ENCODE data around the gene DUSP6.

The DUSP6 gene, protein sequence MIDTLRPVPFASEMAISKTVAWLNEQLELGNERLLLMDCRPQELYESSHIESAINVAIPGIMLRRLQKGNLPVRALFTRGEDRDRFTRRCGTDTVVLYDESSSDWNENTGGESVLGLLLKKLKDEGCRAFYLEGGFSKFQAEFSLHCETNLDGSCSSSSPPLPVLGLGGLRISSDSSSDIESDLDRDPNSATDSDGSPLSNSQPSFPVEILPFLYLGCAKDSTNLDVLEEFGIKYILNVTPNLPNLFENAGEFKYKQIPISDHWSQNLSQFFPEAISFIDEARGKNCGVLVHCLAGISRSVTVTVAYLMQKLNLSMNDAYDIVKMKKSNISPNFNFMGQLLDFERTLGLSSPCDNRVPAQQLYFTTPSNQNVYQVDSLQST

DNA sequence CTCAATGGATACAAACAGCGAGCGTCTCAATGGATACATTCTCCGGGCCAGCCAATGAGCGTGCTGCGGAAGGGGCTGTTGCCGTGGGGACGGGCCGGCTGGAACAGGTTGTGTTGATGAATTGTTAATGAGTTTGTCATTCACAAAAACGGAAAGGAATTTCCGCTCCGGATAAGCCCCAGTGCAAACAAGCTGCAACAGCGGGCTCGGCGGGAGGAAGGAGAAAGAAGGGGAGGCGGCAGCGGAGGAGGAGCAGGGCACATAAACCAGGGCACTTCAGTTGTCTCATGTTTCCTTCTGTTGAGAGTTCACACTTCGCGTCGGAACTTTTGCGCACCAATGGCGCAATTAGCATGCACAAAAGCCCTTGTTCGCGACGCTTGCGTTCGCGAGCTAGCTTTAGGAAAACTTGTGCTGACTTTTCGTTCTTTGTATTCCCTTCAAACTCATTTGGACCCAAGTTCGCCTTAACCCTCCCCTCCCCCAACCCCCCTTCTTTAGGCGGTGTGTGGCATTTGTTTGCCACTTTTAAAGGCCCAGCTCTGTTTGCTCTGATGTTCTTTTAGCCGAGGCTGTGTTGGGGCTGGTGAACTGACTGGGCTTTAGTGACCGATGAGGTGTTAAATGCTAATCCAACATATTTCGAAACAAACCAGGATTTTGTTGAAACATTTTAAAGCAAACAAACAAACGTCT lies at the start of gene DUSP6:
DUSP6 (minus strand) TSS at position 10 of the 696 bp plus-strand sequence. CDS start 462 bp downstream, outside the sequence.
- peak; percentile 69 for DNase-seq (ENCODE audit: low read depth)

DNA sequence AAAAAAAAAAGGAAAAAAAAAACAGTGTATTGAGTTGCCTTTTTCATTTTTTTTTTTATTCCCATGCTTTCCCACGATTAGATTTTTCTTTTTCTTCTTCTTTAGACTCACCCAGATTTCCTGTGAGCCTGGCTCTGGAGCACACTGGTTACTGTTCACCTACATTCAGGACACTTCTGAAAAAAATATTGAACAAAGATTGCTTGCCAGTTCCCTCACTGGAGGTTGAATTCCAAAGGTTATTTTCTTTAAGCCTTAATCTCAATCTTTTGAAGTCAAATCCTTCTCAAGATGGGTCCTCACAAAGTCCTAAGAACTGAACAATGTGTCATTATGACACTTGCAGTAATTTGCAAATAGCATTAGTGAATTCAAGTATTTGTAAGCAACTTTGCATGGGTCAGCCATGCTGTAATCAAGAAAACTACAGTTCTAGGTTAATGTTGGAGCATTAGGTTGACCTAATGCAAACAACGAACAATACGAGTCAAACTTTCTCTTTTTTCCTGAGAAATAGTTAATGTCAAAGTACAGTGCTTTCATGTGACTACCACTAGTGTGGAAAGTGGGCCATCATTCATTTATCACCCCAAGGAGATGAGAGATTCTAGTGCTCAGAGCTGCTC lies 49.2 kb upstream of the DUSP6 start:
- DNase-seq (ENCODE audit: low read depth): no peak

- no peak for DNase-seq (ENCODE audit: low read depth)
Measured at GRCh38 chr12:89400415-89400814, 48.1 kb upstream of the DUSP6 start.

DNA sequence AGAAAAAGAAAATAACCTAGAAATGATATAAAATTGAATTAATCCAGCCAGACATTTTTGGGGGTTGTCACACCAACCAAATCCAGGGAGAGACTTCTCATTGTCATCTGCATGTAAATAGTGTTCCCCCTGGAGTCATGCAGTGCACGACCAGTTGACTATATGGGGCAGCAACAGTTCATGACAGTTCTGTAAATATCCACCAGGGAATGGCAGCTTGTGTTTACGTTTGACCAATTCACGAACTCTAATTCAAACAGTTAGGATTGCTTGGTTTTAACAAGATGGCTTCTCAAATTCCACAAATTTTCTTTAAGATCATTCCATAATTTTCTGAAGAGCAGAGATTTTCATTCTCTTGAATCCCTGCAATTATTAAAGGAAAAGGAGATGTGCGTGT lies 43.4 kb upstream of the DUSP6 start:
- DNase-seq (ENCODE audit: low read depth): no peak

GRCh38 chr12:89393551-89394121 lies 41.3 kb upstream of the DUSP6 start:
- no peak for DNase-seq (ENCODE audit: low read depth)

DNA sequence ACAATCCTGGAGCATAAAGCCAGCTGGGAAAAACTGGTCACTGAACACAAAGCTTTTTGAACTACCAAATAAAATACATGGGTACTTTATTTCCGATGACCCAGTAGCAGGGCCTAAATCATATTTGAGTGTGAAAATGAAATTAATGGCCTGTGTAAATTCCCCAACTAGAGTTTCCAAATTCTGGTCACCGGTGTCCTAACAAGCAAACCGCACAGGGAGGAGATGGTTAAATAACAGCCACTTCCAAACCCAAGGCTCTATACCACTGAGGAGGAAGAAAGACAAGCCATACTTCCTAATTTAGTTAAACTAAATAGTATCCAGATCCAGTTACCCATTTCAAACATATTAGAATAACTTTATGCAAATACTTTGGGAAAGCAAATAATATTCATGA lies 40.1 kb upstream of the DUSP6 start:
- no peak for DNase-seq (ENCODE audit: low read depth)

DNA sequence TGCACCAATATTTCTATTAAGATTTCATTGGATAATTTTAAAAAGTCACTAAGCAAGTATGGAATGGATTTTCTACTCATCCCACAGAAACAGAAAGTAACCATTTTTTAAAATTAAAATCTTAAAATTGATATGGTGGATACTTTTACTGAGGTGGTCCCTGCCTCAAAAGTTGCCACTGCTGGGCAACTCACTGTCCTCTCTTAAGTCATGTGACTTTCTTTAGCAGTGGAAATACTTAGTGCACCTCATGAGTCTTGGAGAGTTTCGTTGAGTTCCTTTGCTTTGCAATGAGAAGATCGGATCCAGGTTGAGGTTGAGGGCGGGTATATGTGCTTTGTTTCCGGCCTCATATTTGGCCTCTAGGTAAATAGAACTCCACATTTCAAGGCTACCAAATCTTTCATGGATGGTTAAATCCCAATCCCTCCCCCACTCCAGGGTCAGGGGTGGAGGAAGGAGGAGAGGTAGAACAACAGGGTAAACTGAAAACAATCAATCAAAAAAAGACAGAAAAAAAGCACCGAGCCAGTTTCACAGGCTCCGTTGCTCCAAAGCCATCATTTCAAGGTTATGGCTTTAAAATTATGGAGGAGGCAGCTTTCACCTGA lies 39.5 kb upstream of the DUSP6 start:
- DNase-seq (ENCODE audit: low read depth): no peak

GRCh38 chr12:89390802-89391673 lies 38.7 kb upstream of the DUSP6 start:
- no peak for DNase-seq (ENCODE audit: low read depth)

- DNase-seq (ENCODE audit: low read depth): no peak
Measured at GRCh38 chr12:89389755-89390661, 37.7 kb upstream of the DUSP6 start.

DNA sequence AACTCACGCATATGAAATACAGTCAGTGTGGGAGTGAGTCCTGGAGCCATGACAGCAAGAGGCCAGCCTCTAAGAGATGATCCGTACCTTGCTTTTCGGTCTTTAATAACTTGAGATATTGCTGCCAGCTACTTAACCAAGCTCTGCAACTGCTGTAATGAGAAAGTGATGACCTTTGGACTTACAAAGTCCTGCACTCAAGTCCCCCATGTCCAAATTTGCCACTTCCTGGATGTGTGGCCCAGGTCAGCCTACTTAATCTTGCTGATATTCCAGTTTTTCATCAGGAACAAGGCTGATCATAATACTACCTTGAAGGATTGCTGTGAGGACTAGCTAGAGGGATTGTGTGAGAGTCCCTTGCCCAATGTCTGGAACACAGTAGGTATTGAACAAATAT lies 33.8 kb upstream of the DUSP6 start:
- no peak for DNase-seq (ENCODE audit: low read depth)

GRCh38 chr12:89384807-89385206 lies 32.5 kb upstream of the DUSP6 start:
- DNase-seq (ENCODE audit: low read depth): no peak

GRCh38 chr12:89384050-89384758 lies 31.9 kb upstream of the DUSP6 start:
- no peak for DNase-seq (ENCODE audit: low read depth)

- DNase-seq (ENCODE audit: low read depth): no peak
Measured at GRCh38 chr12:89383235-89384049, 31.1 kb upstream of the DUSP6 start.

DNA sequence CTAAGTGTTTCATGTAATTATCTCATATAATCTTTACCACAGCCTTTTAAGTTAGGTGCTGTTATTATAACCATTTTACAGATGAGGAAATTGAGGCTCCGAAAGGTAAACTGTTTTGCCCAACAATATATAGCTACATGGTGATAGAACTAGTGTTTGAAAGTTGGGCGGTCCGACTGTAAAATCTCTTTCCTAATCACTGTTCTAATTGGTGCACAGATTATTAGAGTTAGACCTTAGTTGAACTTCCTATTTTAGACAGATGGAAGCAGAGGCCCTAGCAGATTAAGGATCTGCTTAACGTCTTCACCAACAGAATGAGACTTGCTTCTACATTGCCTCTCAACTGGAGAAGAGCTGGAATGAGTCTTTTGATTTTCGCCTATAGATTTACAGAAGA lies 30.0 kb upstream of the DUSP6 start:
- DNase-seq (ENCODE audit: low read depth): no peak

- no peak for DNase-seq (ENCODE audit: low read depth)
Measured at GRCh38 chr12:89379839-89380467, 27.7 kb upstream of the DUSP6 start.

- no peak for DNase-seq (ENCODE audit: low read depth)
Measured at GRCh38 chr12:89379148-89379838, 27.0 kb upstream of the DUSP6 start.

DNA sequence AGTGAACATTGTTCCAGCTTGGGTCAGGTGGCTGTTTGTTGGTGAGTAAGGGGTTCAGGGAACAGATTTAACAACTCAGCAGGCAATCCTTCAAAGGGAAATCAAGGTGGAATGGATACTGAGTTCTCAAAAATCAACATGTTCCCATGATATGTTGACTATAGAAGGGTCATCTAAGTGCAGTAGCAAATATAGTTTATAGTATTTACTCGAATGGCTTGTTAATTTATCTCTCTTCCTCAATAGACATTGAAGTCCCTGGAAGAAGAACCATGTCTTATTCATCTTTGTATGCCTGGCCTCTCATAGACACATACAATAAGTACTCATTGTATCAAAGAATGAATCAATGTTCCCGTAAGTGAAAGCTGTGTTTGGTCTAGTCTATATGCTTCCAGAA lies 24.5 kb upstream of the DUSP6 start:
- DNase-seq (ENCODE audit: low read depth): no peak

DNA sequence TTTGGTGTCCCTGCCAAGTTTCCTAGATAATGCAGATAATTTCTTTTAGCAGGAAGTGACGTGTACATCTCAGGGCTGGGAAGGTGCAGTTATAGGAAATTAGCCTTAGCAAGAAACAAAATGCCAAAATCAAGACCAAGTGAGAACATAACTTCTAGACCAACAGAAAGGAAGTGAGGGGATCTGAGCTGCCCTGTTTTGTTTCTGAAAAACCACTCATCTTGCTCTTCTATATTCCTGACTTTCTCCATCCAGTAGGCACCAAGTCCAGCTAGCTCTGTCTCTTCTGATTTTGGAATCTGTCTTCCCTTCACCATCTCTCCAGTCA lies 23.9 kb upstream of the DUSP6 start:
- no peak for DNase-seq (ENCODE audit: low read depth)

Measured in activated gamma-delta T cell treated with anti-CD3 and anti-CD28 coated beads, Interleukin-2, amount 50 U/mL, for 16 hours (primary cell).